ENCODE data around the gene ZBTB20.

GRCh38 chr3:114572364-114573062 lies 574.6 kb downstream of the ZBTB20 start:
- TF ChIP-seq CTCF (IDR thresholded peaks at IDR 0.05; ENCODE audit: low read length) (no peak), EZH2 (optimal IDR thresholded peaks at IDR 0.05; ENCODE audit: low read depth, low read length) (no peak), EZH2phosphoT487 (IDR thresholded peaks at IDR 0.05; ENCODE audit: low read length) (no peak)

All from MM.1S (cell line).